Measurements from ENCODE around the gene NPHP3. TPM values are rescaled to one million over a fixed set of nuclear protein-coding genes. Genes with fewer than 3 reads are reported as not detected.
"Not testable (repeated sequence)": the region's sequence is repeated elsewhere in the genome, so short reads cannot be mapped to it uniquely, and the experiment has no call there.

The NPHP3 gene
- total RNA-seq, 2 experiments from 2014 or later, result 14.3 to 14.4 TPM

- ChIA-PET POLR2A (no interaction called here), CTCF (no interaction called here)
- H3K4me1 Mint-ChIP-seq, result peaks cover 19% of the 10 kb centered on the region
- no peaks in the 10 kb centered on the region for H3K9me3 Mint-ChIP-seq
- no peak for DNase-seq
- no peaks in the 10 kb centered on the region for H3K27me3 Mint-ChIP-seq
- H3K36me3 Mint-ChIP-seq (ENCODE audit: low read depth), result no peaks in the 10 kb centered on the region
- no peak overlapping the region for H3K4me3 Mint-ChIP-seq
- H3K27ac Mint-ChIP-seq, result no peak overlapping the region
Observed at GRCh38 chr3:132654190-132654589, 68.0 kb downstream of the NPHP3 start.

GRCh38 chr3:132652640-132653270 is 69.5 kb downstream of the NPHP3 start:
- ChIA-PET POLR2A (no interaction called here), CTCF (interaction anchor here (0.6 to 1.9 kb wide), 4 partner anchors 10 to 1498 kb away, joined by 3 to 6 read pairs (median 4); partner anchors contain the start of gene DNAJC13)
- Mint-ChIP-seq H3K9me3 (no peaks in the 10 kb centered on the region), H3K27ac (no peak overlapping the region), H3K4me3 (no peak overlapping the region), H3K27me3 (no peaks in the 10 kb centered on the region), H3K4me1 (peaks cover 7% of the 10 kb centered on the region), H3K36me3 (ENCODE audit: low read depth) (no peaks in the 10 kb centered on the region)
- DNase-seq, result no peak

GRCh38 chr3:132650153-132650552 is 72.1 kb downstream of the NPHP3 start:
- H3K27me3 Mint-ChIP-seq, result no peaks in the 10 kb centered on the region
- no peaks in the 10 kb centered on the region for H3K36me3 Mint-ChIP-seq (ENCODE audit: low read depth)
- no peak overlapping the region for H3K4me3 Mint-ChIP-seq
- no peaks in the 10 kb centered on the region for H3K9me3 Mint-ChIP-seq
- H3K4me1 Mint-ChIP-seq, result peaks cover 2% of the 10 kb centered on the region
- POLR2A ChIA-PET, result no interaction called here
- no peak overlapping the region for H3K27ac Mint-ChIP-seq
- CTCF ChIA-PET, result interaction anchor here (0.7 kb wide), 1 partner anchor 738 kb away, joined by 3 read pairs; no protein-coding TSS in a partner anchor
- no peak for DNase-seq

- Mint-ChIP-seq H3K4me1 (peaks cover 2% of the 10 kb centered on the region), H3K4me3 (no peak overlapping the region), H3K36me3 (ENCODE audit: low read depth) (no peaks in the 10 kb centered on the region), H3K9me3 (no peaks in the 10 kb centered on the region), H3K27ac (no peak overlapping the region), H3K27me3 (no peaks in the 10 kb centered on the region)
- ChIA-PET POLR2A (no interaction called here), CTCF (interaction anchor here (0.8 kb wide), 1 partner anchor 92 kb away, joined by 4 read pairs; no protein-coding TSS in a partner anchor)
- no peak for DNase-seq
Observed at GRCh38 chr3:132645058-132645457, 77.2 kb downstream of the NPHP3 start.

GRCh38 chr3:132643366-132643765 is 78.8 kb downstream of the NPHP3 start:
- H3K27ac Mint-ChIP-seq, result no peak overlapping the region
- H3K4me1 Mint-ChIP-seq, result peaks cover 2% of the 10 kb centered on the region
- ChIA-PET CTCF (interaction anchor here (1.2 to 3.6 kb wide), 5 partner anchors 9 to 113 kb away, joined by 3 to 16 read pairs (median 5); no protein-coding TSS in a partner anchor), POLR2A (no interaction called here)
- H3K9me3 Mint-ChIP-seq, result no peaks in the 10 kb centered on the region
- H3K4me3 Mint-ChIP-seq, result no peak overlapping the region
- no peaks in the 10 kb centered on the region for H3K36me3 Mint-ChIP-seq (ENCODE audit: low read depth)
- DNase-seq, result no peak
- no peaks in the 10 kb centered on the region for H3K27me3 Mint-ChIP-seq

- Mint-ChIP-seq H3K27ac (no peak overlapping the region), H3K9me3 (no peaks in the 10 kb centered on the region), H3K27me3 (no peaks in the 10 kb centered on the region), H3K4me1 (peaks cover 2% of the 10 kb centered on the region), H3K4me3 (no peak overlapping the region), H3K36me3 (ENCODE audit: low read depth) (no peaks in the 10 kb centered on the region)
- ChIA-PET POLR2A (no interaction called here), CTCF (interaction anchor here (0.9 to 3.6 kb wide), 6 partner anchors 10 to 112 kb away, joined by 3 to 16 read pairs (median 4); no protein-coding TSS in a partner anchor)
- no peak for DNase-seq
Observed at GRCh38 chr3:132642539-132642847, 79.7 kb downstream of the NPHP3 start.

- Mint-ChIP-seq H3K36me3 (ENCODE audit: low read depth) (peaks cover 2% of the 10 kb centered on the region), H3K4me3 (no peak overlapping the region), H3K4me1 (peaks cover 2% of the 10 kb centered on the region), H3K27ac (no peak overlapping the region), H3K9me3 (no peaks in the 10 kb centered on the region), H3K27me3 (no peaks in the 10 kb centered on the region)
- CTCF ChIA-PET, result interaction anchor here (0.9 to 3.6 kb wide), 8 partner anchors 10 to 224 kb away, joined by 3 to 16 read pairs (median 3); partner anchors contain the start of gene DNAJC13
- POLR2A ChIA-PET, result no interaction called here
- DNase-seq, result no peak
Observed at GRCh38 chr3:132641837-132642538, 80.2 kb downstream of the NPHP3 start.

- H3K4me3 Mint-ChIP-seq; DNase-seq; H3K9me3 Mint-ChIP-seq; H3K4me1 Mint-ChIP-seq; POLR2A ChIA-PET; H3K36me3 Mint-ChIP-seq (ENCODE audit: low read depth); H3K27ac Mint-ChIP-seq; H3K27me3 Mint-ChIP-seq: not testable (repeated sequence)
- CTCF ChIA-PET, result interaction anchor here (1.0 to 3.6 kb wide), 3 partner anchors 105 to 224 kb away, joined by 3 to 16 read pairs (median 3); partner anchors contain the start of gene DNAJC13
Observed at GRCh38 chr3:132641427-132641826, 80.8 kb downstream of the NPHP3 start.

- Mint-ChIP-seq H3K9me3 (no peaks in the 10 kb centered on the region), H3K27ac (no peak overlapping the region), H3K36me3 (ENCODE audit: low read depth) (peaks cover 5% of the 10 kb centered on the region), H3K27me3 (no peaks in the 10 kb centered on the region), H3K4me3 (no peak overlapping the region), H3K4me1 (peaks cover 2% of the 10 kb centered on the region)
- DNase-seq, result no peak
- ChIA-PET CTCF (interaction anchor here (1.6 kb wide), 1 partner anchor 103 kb away, joined by 4 read pairs; no protein-coding TSS in a partner anchor), POLR2A (no interaction called here)
Observed at GRCh38 chr3:132638706-132639105, 83.5 kb downstream of the NPHP3 start.

GRCh38 chr3:132637590-132637989 is 84.6 kb downstream of the NPHP3 start:
- Mint-ChIP-seq H3K27me3 (no peaks in the 10 kb centered on the region), H3K4me3 (no peak overlapping the region), H3K36me3 (ENCODE audit: low read depth) (peaks cover 5% of the 10 kb centered on the region), H3K27ac (no peak overlapping the region), H3K9me3 (no peaks in the 10 kb centered on the region), H3K4me1 (no peaks in the 10 kb centered on the region)
- ChIA-PET CTCF (no interaction called here), POLR2A (no interaction called here)
- no peak for DNase-seq

GRCh38 chr3:132635052-132635451 is 87.2 kb downstream of the NPHP3 start:
- Mint-ChIP-seq H3K27me3 (no peaks in the 10 kb centered on the region), H3K4me3 (no peak overlapping the region), H3K4me1 (no peaks in the 10 kb centered on the region), H3K27ac (no peak overlapping the region), H3K9me3 (no peaks in the 10 kb centered on the region), H3K36me3 (ENCODE audit: low read depth) (peaks cover 5% of the 10 kb centered on the region)
- POLR2A ChIA-PET, result no interaction called here
- DNase-seq, result no peak
- CTCF ChIA-PET, result interaction anchor here (1.2 to 1.9 kb wide), 2 partner anchors 9 to 12 kb away, joined by 4 read pairs; no protein-coding TSS in a partner anchor
